ENCODE data around the gene JAML.

Gene JAML

GRCh38 chr11:118170231-118170630, 54.6 kb downstream of the JAML start:
- no peaks in the 10 kb centered on the region for H3K4me1 ChIP-seq (ENCODE audit: insufficient read depth, low read length, severe bottlenecking)
- no peak overlapping the region for H3K27ac ChIP-seq (ENCODE audit: low read depth, low read length, poor library complexity, severe bottlenecking)
- H3K27me3 ChIP-seq (ENCODE audit: insufficient read depth, low read length): no peaks in the 10 kb centered on the region; the same call in 1 of the 2 replicates
- H3K79me2 ChIP-seq (ENCODE audit: insufficient read depth, low read length): no peaks in the 10 kb centered on the region
- no peak overlapping the region for H3K4me2 ChIP-seq (ENCODE audit: low read length)
- H2AFZ ChIP-seq (ENCODE audit: low read length): no peak overlapping the region
- H4K20me1 ChIP-seq (ENCODE audit: insufficient read depth, low read length): no peaks in the 10 kb centered on the region
- TF ChIP-seq, protein P1, sequence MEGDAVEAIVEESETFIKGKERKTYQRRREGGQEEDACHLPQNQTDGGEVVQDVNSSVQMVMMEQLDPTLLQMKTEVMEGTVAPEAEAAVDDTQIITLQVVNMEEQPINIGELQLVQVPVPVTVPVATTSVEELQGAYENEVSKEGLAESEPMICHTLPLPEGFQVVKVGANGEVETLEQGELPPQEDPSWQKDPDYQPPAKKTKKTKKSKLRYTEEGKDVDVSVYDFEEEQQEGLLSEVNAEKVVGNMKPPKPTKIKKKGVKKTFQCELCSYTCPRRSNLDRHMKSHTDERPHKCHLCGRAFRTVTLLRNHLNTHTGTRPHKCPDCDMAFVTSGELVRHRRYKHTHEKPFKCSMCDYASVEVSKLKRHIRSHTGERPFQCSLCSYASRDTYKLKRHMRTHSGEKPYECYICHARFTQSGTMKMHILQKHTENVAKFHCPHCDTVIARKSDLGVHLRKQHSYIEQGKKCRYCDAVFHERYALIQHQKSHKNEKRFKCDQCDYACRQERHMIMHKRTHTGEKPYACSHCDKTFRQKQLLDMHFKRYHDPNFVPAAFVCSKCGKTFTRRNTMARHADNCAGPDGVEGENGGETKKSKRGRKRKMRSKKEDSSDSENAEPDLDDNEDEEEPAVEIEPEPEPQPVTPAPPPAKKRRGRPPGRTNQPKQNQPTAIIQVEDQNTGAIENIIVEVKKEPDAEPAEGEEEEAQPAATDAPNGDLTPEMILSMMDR (IDR thresholded peaks at IDR 0.05; ENCODE audit: low read length): no peak
- no peak for TF ChIP-seq EZH2 (IDR thresholded peaks at IDR 0.05; ENCODE audit: borderline replicate concordance, low read length)
- H3K9me3 ChIP-seq (ENCODE audit: low read length): no peaks in the 10 kb centered on the region
- H3F3A ChIP-seq (ENCODE audit: insufficient read depth, low read length): no peaks in the 10 kb centered on the region
- H3K9me2 ChIP-seq (ENCODE audit: low read depth, low read length): no peaks in the 10 kb centered on the region
- H3K4me3 ChIP-seq (ENCODE audit: low read depth, low read length, poor library complexity, severe bottlenecking): no peak overlapping the region
- no peaks in the 10 kb centered on the region for H3K36me3 ChIP-seq (ENCODE audit: insufficient read depth, low read length)
- no peak overlapping the region for H3K9ac ChIP-seq (ENCODE audit: low read length)

GRCh38 chr11:118169300-118170140, 55.3 kb downstream of the JAML start:
- H3F3A ChIP-seq (ENCODE audit: insufficient read depth, low read length): no peaks in the 10 kb centered on the region
- H3K27ac ChIP-seq (ENCODE audit: low read depth, low read length, poor library complexity, severe bottlenecking): no peak overlapping the region
- H3K27me3 ChIP-seq (ENCODE audit: insufficient read depth, low read length): no peaks in the 10 kb centered on the region; the same call in 1 of the 2 replicates

DNA sequence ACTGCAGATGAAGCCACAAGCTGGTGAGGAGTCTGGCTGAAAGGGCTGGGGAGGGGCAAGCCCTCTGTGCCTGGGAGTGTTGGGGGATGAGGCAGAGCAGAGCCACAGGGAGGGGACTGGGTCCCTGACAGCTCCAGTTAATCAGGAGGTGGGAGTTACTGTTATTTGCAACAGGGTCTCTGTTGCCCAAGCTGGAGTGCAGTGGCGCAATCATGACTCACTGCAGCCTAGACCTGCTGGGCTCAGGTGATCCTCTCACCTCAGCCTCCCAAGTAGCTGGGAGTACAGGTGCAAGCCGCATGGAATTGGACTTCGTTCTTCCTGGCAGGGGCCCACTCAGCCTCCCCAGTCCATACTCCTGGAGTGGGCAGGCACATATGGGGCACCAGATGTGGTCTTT, 56.1 kb downstream of the JAML start:
- H3K27ac ChIP-seq (ENCODE audit: low read depth, low read length, poor library complexity, severe bottlenecking): no peak overlapping the region
- no peaks in the 10 kb centered on the region for H3K36me3 ChIP-seq (ENCODE audit: insufficient read depth, low read length)
- no peaks in the 10 kb centered on the region for H3F3A ChIP-seq (ENCODE audit: insufficient read depth, low read length)
- no peaks in the 10 kb centered on the region for H3K79me2 ChIP-seq (ENCODE audit: insufficient read depth, low read length)
- H3K4me1 ChIP-seq (ENCODE audit: insufficient read depth, low read length, severe bottlenecking): no peaks in the 10 kb centered on the region
- H3K4me2 ChIP-seq (ENCODE audit: low read length): no peak overlapping the region
- no peak overlapping the region for H3K4me3 ChIP-seq (ENCODE audit: low read depth, low read length, poor library complexity, severe bottlenecking)
- H3K27me3 ChIP-seq (ENCODE audit: insufficient read depth, low read length): no peaks in the 10 kb centered on the region; the same call in 1 of the 2 replicates
- H4K20me1 ChIP-seq (ENCODE audit: insufficient read depth, low read length): no peaks in the 10 kb centered on the region
- TF ChIP-seq, protein P1 (IDR thresholded peaks at IDR 0.05; ENCODE audit: low read length): no peak
- no peak for TF ChIP-seq EZH2 (IDR thresholded peaks at IDR 0.05; ENCODE audit: borderline replicate concordance, low read length)
- no peak overlapping the region for H2AFZ ChIP-seq (ENCODE audit: low read length)
- no peaks in the 10 kb centered on the region for H3K9me2 ChIP-seq (ENCODE audit: low read depth, low read length)
- no peaks in the 10 kb centered on the region for H3K9me3 ChIP-seq (ENCODE audit: low read length)
- H3K9ac ChIP-seq (ENCODE audit: low read length): no peak overlapping the region

More at GRCh38 chr11:118169300-118170140, 55.3 kb downstream of the JAML start:
- H3K79me2 ChIP-seq (ENCODE audit: insufficient read depth, low read length): no peaks in the 10 kb centered on the region
- H3K4me1 ChIP-seq (ENCODE audit: insufficient read depth, low read length, severe bottlenecking): no peaks in the 10 kb centered on the region
- H3K9ac ChIP-seq (ENCODE audit: low read length): no peak overlapping the region
- H3K4me2 ChIP-seq (ENCODE audit: low read length): no peak overlapping the region
- H3K9me2 ChIP-seq (ENCODE audit: low read depth, low read length): no peaks in the 10 kb centered on the region
- no peak for TF ChIP-seq EZH2 (IDR thresholded peaks at IDR 0.05; ENCODE audit: borderline replicate concordance, low read length)
- TF ChIP-seq, protein P1 (IDR thresholded peaks at IDR 0.05; ENCODE audit: low read length): no peak
- no peak overlapping the region for H3K4me3 ChIP-seq (ENCODE audit: low read depth, low read length, poor library complexity, severe bottlenecking)
- no peak overlapping the region for H2AFZ ChIP-seq (ENCODE audit: low read length)
- no peaks in the 10 kb centered on the region for H4K20me1 ChIP-seq (ENCODE audit: insufficient read depth, low read length)
- no peaks in the 10 kb centered on the region for H3K9me3 ChIP-seq (ENCODE audit: low read length)
- no peaks in the 10 kb centered on the region for H3K36me3 ChIP-seq (ENCODE audit: insufficient read depth, low read length)

All from OCI-LY1 (cell line).